Nephron progenitor cell (in vitro differentiated cells): ENCODE data around the gene DIP2C.
A peak's percentile ranks its signal among the peaks of the same experiment; 100 is the strongest.

Experiments used
- DNase-seq: peaks from one replicate; pipeline ENCODE4 v3.0.0; 2021
- H3K27ac Mint-ChIP-seq: 2 replicates; pipeline ENCODE4 v1.8.0; 2021; ENCODE audit warnings: mild to moderate bottlenecking, moderate library complexity, mixed read lengths
- H3K27me3 Mint-ChIP-seq: 2 replicates; pipeline ENCODE4 v1.8.0; 2021; ENCODE audit warnings: mild to moderate bottlenecking, low read depth, mixed read lengths; ENCODE audit not compliant: poor library complexity
- H3K36me3 Mint-ChIP-seq: 2 replicates; pipeline ENCODE4 v1.8.0; 2021; ENCODE audit warnings: low read depth, mixed read lengths
- H3K4me1 Mint-ChIP-seq: 2 replicates; pipeline ENCODE4 v1.8.0; 2021; ENCODE audit warnings: mixed read lengths
- H3K4me3 Mint-ChIP-seq: 2 replicates; pipeline ENCODE4 v1.8.0; 2021; ENCODE audit warnings: mild to moderate bottlenecking, moderate library complexity, mixed read lengths
- H3K9me3 Mint-ChIP-seq: 2 replicates; pipeline ENCODE4 v1.8.0; 2021; ENCODE audit warnings: mild to moderate bottlenecking, moderate library complexity, mixed read lengths
- CTCF ChIP-seq: fragments of 200-600 bp; sonication (generic); IDR thresholded peaks from 2 replicates; pipeline ENCODE4 v1.5.0; 2021; ENCODE audit warnings: antibody characterized with exemption

DIP2C gene

GRCh38 chr10:548238-548901 is 141.1 kb downstream of the DIP2C start:
- peak overlapping the region; percentile 63 for H3K4me3 Mint-ChIP-seq
- no peaks in the 10 kb centered on the region for H3K9me3 Mint-ChIP-seq
- H3K27me3 Mint-ChIP-seq = no peaks in the 10 kb centered on the region
- peak; percentile 46 for DNase-seq
- no peak overlapping the region for H3K27ac Mint-ChIP-seq
- peaks cover 57% of the 10 kb centered on the region for H3K4me1 Mint-ChIP-seq
- TF ChIP-seq CTCF = no peak
- H3K36me3 Mint-ChIP-seq = peaks cover 7% of the 10 kb centered on the region

GRCh38 chr10:547591-548081 is 141.8 kb downstream of the DIP2C start:
- no peak for TF ChIP-seq CTCF
- peaks cover 7% of the 10 kb centered on the region for H3K36me3 Mint-ChIP-seq
- peaks cover 61% of the 10 kb centered on the region for H3K4me1 Mint-ChIP-seq
- H3K27me3 Mint-ChIP-seq = no peaks in the 10 kb centered on the region
- H3K4me3 Mint-ChIP-seq = peak overlapping the region; percentile 39
- no peak for DNase-seq
- H3K9me3 Mint-ChIP-seq = no peaks in the 10 kb centered on the region
- H3K27ac Mint-ChIP-seq = peak overlapping the region; percentile 97

GRCh38 chr10:546971-547590 is 142.4 kb downstream of the DIP2C start:
- Mint-ChIP-seq H3K9me3 (no peaks in the 10 kb centered on the region), H3K27me3 (no peaks in the 10 kb centered on the region), H3K4me1 (peaks cover 64% of the 10 kb centered on the region), H3K27ac (peak overlapping the region; percentile 97), H3K36me3 (peaks cover 7% of the 10 kb centered on the region), H3K4me3 (peak overlapping the region; percentile 25)
- TF ChIP-seq CTCF = no peak
- DNase-seq = no peak

- Mint-ChIP-seq H3K4me1 (peaks cover 65% of the 10 kb centered on the region), H3K4me3 (no peak overlapping the region), H3K27me3 (no peaks in the 10 kb centered on the region), H3K36me3 (peaks cover 7% of the 10 kb centered on the region), H3K9me3 (no peaks in the 10 kb centered on the region), H3K27ac (no peak overlapping the region)
- TF ChIP-seq CTCF = no peak
- DNase-seq = no peak
Observed at GRCh38 chr10:546451-546850, 143.0 kb downstream of the DIP2C start.

GRCh38 chr10:543862-544822 is 145.3 kb downstream of the DIP2C start:
- Mint-ChIP-seq H3K9me3 (no peaks in the 10 kb centered on the region), H3K4me1 (peaks cover 53% of the 10 kb centered on the region), H3K4me3 (no peak overlapping the region), H3K27ac (no peak overlapping the region), H3K27me3 (no peaks in the 10 kb centered on the region), H3K36me3 (peaks cover 7% of the 10 kb centered on the region)
- no peak for DNase-seq
- no peak for TF ChIP-seq CTCF
